Suppressor macrophage treated with lipopolysaccharide for 1 hour (primary cell): ENCODE results near the gene IQSEC3.
"Not testable (repeated sequence)": the region's sequence is repeated elsewhere in the genome, so short reads cannot be mapped to it uniquely, and the experiment has no call there.

Experiments used
- DNase-seq, 3 donors: peaks; one replicate each; pipeline ENCODE4 v3.0.0-alpha.2; 2020 to 2022

IQSEC3 gene

DNA sequence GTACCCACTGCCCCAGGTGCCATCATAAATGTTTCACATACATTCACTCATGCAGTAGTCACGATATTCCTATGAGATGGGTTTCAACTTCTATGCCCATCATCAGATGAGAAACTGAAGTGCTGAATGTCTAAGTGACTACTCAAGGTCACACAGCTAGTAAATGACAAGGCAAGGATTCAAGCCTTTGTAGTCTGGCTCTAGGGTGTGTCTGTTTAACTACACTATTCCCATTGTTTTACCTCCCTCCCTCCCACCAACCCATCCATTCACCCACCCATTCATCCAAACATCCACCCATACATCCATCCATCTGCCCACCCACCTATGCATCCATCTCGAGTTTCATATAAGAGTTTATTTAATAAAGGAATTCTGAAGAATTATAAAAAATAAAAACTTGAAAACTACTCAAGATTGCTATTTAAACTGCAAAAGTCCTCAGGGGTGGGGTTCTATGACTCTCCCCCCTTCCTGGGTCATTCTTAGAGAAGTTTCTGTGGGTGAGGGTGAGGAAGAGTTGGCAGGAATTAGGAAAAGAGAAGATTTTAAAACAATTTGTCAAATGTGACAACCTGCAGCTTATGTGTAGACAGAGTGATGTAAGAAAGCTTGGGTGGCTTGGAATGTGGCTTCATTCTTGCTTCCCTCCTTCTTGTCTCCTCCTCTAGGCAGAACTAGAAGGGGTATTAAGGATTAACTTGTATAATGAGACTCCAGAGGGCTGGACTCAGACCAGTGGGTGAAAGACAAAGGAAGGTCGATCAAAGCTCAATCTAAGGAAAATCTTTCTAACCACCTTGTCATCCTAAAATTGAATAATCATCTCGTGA lies 13.4 kb upstream of the IQSEC3 start:
- not testable (repeated sequence) for DNase-seq

DNA sequence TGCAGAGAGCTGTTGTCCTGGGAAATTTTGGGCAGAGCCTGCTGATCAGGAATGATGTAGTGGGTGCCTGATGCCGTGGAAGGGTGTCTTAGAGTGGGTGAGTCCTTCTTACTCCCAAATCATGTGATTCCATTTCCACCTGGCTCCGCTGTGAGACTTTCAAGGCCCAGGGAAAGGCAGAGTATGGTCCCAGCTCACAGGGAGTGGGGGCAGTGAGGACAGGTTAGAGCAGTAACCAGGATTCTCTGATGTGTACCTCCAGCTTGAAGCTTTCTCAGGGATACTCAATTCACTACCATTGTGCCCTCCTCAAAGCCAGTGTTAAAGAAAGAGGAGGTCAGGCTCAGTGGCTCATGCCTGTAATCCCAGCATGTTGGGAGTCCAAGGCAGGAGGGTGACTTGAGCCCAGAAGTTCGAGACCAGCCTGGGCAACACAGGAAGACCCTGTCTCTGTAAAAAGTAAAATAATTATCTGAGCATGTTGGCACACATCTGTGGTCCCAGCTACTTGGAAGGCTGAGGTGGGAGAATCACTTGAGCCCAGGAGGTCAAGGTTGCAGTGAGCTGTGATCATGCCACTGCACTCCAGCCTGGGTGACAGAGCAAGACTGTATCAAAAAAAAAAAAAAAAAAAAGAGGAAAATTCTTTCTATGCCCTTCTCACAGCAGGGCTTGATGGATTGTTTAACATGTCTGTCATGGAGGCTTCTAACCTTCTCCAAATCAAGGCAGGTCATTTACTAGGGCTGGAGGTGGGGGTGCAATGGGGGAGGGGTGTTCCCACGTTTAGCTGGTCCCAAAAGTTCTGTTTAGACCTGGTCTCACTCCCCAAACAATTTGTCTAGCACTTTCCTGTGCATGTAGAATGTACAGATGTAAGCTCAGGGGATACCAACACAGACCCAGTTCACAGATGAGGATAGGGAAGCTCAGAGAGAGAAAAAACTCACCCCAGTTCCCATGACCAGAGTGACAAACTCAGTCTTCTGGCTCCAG lies 12.5 kb upstream of the IQSEC3 start:
- no peak for DNase-seq

DNA sequence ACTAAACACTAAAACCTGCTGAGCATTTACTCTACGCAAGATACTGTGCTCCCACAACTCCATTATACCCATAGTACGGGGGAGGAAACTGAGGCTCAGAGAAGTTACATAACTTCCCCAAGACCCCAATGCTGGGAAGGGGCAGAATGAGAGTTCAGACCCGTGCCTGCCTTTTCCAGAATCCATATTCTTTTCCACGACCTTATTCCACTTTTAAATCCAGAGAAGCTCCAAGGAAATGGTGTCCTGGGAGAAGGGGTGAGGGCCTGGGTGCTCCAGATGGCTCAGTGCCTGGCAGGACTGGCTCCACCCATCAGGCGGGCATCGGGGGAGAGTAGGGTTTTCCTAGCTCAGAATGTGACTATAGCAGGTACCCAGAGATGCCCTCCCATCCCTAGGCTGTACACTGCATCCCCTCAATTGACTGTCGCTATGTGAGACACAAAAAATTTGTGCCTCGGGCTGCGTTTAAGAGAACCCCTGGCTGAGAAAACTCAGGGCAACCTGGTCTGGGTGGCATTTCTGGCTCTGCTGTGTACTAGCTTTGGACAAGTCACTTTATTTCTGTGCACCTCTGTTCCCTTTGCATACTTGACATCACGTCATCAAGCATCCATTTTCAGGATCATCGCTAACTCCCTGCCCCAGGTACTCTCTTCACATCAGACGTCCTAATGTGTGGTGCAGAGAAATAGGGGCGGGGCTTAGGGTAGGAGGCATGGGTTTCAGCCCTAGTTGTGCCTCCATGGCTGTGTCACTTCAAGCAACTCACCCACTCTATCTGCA lies 11.6 kb upstream of the IQSEC3 start:
- DNase-seq, result no peak

- DNase-seq, result peak in 2 of 3 donors; percentile 9 to 32
Observed at GRCh38 chr12:56683-57346, 9.8 kb upstream of the IQSEC3 start.

- no peak for DNase-seq
Observed at GRCh38 chr12:57539-57938, 9.0 kb upstream of the IQSEC3 start.

DNA sequence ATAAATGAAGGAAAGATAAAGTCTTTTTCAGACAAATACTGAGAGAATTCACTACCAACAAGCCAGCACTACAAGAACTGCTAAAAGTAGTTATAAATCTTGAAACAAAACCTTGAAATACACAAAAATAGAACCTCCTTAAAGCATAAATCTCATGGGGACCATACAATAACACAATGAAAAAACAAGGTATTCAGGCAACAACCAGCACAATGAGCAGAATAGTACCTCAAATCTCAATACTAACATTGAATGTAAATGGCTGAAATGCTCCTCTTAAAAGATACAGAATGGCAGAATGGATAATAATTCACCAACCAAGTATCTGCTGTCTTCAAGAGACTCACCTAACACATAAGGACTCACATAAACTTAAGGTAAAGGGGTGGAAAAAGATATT lies 7.7 kb upstream of the IQSEC3 start:
- DNase-seq, result no peak

DNA sequence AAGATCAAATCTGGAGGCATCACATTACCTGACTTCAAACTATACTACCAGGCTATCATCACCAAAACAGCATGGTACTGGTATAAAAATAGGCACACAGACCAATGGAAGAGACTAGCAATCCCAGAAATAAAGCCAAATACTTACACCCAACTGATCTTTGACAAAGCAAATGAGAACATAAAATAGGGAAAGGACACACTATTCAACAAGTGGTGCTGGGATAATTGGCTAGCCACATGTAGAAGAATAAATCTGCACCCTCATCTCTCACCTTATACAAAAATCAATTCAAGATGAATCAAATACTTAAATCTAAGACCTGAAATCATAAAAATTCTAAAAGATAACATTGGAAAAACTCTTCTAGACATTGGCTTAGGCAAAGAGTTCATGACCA lies 4.7 kb upstream of the IQSEC3 start:
- not testable (repeated sequence) for DNase-seq

- peak; percentile 46 to 70 (median 53) for DNase-seq
Observed at GRCh38 chr12:65491-66063, 990 bp upstream of the IQSEC3 start.

GRCh38 chr12:66782-67504 lies 376 bp downstream of the IQSEC3 start:
- DNase-seq, result peak in 1 of 3 donors; percentile 35

- DNase-seq, result not testable (repeated sequence)
Observed at GRCh38 chr12:69677-70076, 3.1 kb downstream of the IQSEC3 start.

GRCh38 chr12:70541-70940 lies 4.0 kb downstream of the IQSEC3 start:
- DNase-seq, result not testable (repeated sequence)

DNA sequence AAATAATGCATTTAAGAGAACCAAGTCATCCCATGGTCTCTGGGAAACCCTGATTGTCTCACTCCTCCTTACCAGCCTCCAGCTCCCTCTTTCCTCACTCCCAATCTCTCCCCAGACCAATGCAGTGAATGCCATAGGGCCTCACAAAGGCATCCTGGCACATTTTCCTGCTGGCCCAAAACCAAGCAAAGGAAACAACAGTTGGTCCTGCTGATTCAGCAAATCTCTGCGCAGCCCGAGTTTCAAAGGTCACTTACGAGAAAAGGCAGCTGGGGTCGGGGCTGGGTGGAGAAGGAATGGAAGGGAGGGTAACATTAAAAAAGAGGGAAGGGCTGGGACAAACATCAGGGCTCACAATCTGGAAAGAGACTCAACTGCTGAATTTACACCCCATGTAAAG lies 5.5 kb downstream of the IQSEC3 start:
- not testable (repeated sequence) for DNase-seq

- not testable (repeated sequence) for DNase-seq
Observed at GRCh38 chr12:74420-75190, 8.0 kb downstream of the IQSEC3 start.

DNA sequence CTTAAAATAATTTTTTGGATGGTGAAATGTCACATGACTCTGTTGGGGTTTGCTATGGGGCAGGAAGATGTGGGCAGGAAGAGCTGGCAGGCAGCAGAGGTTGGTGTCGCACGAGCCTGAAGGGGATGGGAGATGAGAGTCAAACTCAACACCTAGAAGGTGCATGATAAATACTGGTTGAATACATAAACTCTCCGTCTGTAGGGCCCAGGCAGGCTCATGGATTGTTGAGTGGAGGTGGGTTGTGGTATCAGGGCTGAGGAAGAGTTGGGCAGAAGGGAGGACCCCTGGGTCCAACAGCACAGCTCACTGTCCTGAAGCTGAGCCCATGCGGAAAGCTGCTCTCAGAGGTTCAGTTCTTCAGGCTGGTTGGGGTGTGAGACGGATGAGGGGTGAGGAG lies 9.0 kb downstream of the IQSEC3 start:
- DNase-seq, result not testable (repeated sequence)

DNA sequence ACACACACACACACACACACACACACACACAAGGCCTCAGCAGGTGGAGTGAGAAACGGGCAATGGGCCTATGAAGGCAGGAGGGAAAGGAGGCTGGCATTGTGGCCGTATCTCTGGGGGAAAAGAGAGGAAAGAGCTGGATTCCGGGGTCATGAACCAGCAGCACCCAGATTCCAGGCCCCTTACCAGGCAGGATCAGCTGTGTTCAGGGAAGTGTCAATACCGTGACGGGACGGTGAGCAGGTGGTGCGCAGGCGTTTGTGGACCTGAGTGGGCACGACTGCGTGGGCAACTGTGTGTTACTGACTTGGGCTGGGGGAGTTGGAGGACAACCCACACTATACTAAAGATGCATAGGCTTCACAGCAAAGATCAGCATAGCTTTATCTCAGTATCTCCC lies 9.5 kb downstream of the IQSEC3 start:
- not testable (repeated sequence) for DNase-seq

DNA sequence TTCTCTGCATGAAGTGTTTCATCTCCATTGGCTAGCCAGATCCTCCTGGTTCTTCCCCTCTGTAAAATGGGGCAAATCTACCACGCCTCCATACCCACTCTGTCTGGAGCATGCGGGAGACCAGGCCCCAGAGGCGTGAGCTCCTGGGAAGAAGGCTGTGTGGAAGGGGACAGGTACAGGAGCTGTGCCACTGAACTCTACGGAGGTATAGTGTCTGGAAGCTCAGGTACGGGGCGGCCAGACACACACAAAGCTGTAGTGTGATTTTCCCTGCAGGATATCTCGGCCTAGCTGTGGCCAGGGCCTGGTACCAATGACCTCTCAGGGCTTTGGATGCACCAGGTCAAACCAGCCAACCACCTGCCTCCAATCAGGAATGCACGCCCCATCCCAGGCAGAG lies 10.0 kb downstream of the IQSEC3 start:
- peak in 1 of 3 donors; percentile 6 for DNase-seq

GRCh38 chr12:77101-77719 lies 10.6 kb downstream of the IQSEC3 start:
- not testable (repeated sequence) for DNase-seq

GRCh38 chr12:77769-78383 lies 11.3 kb downstream of the IQSEC3 start:
- peak; percentile 62 to 86 (median 75) for DNase-seq

- DNase-seq, result no peak
Observed at GRCh38 chr12:78981-79380, 12.4 kb downstream of the IQSEC3 start.
